CD4-positive, alpha-beta memory T cell (primary cell): ENCODE data around the gene ATXN7L2. TPM values are rescaled to one million over a fixed set of nuclear protein-coding genes. Genes with fewer than 3 reads are reported as not detected.

Experiments used
- CTCF ChIA-PET: fragments of 350-600 bp; sonication (Branson Sonifier 250); formaldehyde crosslinking; loops from one replicate; lab custom pipeline; 2021; ENCODE audit warnings: inconsistent platforms; ENCODE audit not compliant: partially characterized antibody; lab: Charles Lee
- POLR2A ChIA-PET: fragments of 350-600 bp; sonication (Branson Sonifier 250); formaldehyde crosslinking; loops from one replicate; lab custom pipeline; 2021; ENCODE audit not compliant: partially characterized antibody; lab: Charles Lee
- DNase-seq, 5 donors: peaks; one replicate each; pipeline versions ENCODE4 v3.0.0 to v3.0.0-alpha.2; 2020 to 2022; ENCODE audit warnings: mixed read lengths in 1 of 5
- H3K27ac ChIP-seq: one replicate; pipeline ENCODE4 v1.7.0; 2013; ENCODE audit warnings: low read depth, low read length
- H3K27me3 ChIP-seq: 2 replicates; pipeline ENCODE4 v1.7.0; 2013; ENCODE audit warnings: mild to moderate bottlenecking, low read length, moderate library complexity; ENCODE audit not compliant: insufficient read depth
- H3K36me3 ChIP-seq: 2 replicates; pipeline ENCODE4 v1.7.0; 2013; ENCODE audit warnings: mild to moderate bottlenecking, low read length, moderate library complexity; ENCODE audit not compliant: insufficient read depth
- H3K4me1 ChIP-seq: 2 replicates; pipeline ENCODE4 v1.7.0; 2013; ENCODE audit warnings: mild to moderate bottlenecking, low read length, moderate library complexity; ENCODE audit not compliant: insufficient read depth
- H3K4me3 ChIP-seq, 2 donors: one replicate each; pipeline ENCODE4 v1.7.0; 2013; ENCODE audit warnings: low read length in 2 of 2, mild to moderate bottlenecking in 1 of 2
- H3K9me3 ChIP-seq, 2 donors: one replicate each; pipeline ENCODE4 v1.7.0; 2013; ENCODE audit warnings: low read length in 2 of 2, control low read depth in 1 of 2; ENCODE audit not compliant: control insufficient read depth in 1 of 2
- H3K27ac Mint-ChIP-seq, 7 donors: one replicate each; pipeline ENCODE4 v1.8.0; 2020 to 2021; ENCODE audit warnings: mixed read lengths in 7 of 7, mild to moderate bottlenecking in 6 of 7, inconsistent platforms in 3 of 7, moderate library complexity in 3 of 7
- H3K27me3 Mint-ChIP-seq, 2 donors: one replicate each; pipeline ENCODE4 v1.8.0; 2020 to 2021; ENCODE audit warnings: mixed read lengths in 2 of 2
- H3K36me3 Mint-ChIP-seq, 2 donors: one replicate each; pipeline ENCODE4 v1.8.0; 2020 to 2021; ENCODE audit warnings: mixed read lengths in 2 of 2, inconsistent platforms in 1 of 2, mild to moderate bottlenecking in 1 of 2
- H3K4me1 Mint-ChIP-seq, 4 donors: one replicate each; pipeline ENCODE4 v1.8.0; 2020 to 2021; ENCODE audit warnings: mixed read lengths in 4 of 4, mild to moderate bottlenecking in 1 of 4
- H3K4me3 Mint-ChIP-seq, 8 donors: one replicate each; pipeline ENCODE4 v1.8.0; 2020 to 2021; ENCODE audit warnings: mixed read lengths in 8 of 8, mild to moderate bottlenecking in 7 of 8, moderate library complexity in 6 of 8, inconsistent platforms in 3 of 8
- H3K9me3 Mint-ChIP-seq, 8 donors: one replicate each; pipeline ENCODE4 v1.8.0; 2020 to 2021; ENCODE audit warnings: mixed read lengths in 8 of 8, mild to moderate bottlenecking in 5 of 8, inconsistent platforms in 3 of 8, moderate library complexity in 1 of 8
- intact Hi-C: fragments of 100-400 bp; cut with micrococcal nuclease; formaldehyde crosslinking; loops from one replicate; pipeline ENCODE4 v1.15.1; 2023
- polyA plus RNA-seq, 2 donors: library from polyadenylated mRNA; unstranded; fragments of 300-500 nt; fragmentation: Illumina TruSeq; gene quantifications; one replicate each; pipeline ENCODE4 v1.2.3, GENCODE V29; 2021
- total RNA-seq, 2 experiments: library from RNA; stranded (reverse); gene quantifications; one replicate each; pipeline ENCODE4 v1.2.3, GENCODE V29; 2021

ATXN7L2 gene
- total and polyA plus RNA-seq, 4 experiments from 2014 or later = 1.9 to 9.0 (median 7.1) TPM

GRCh38 chr1:109538827-109539555 lies 55.3 kb downstream of the ATXN7L2 start:
- no peaks in the 10 kb centered on the region for H3K9me3 ChIP-seq
- H3K4me3 Mint-ChIP-seq = no peak overlapping the region
- no peaks in the 10 kb centered on the region for H3K27me3 ChIP-seq
- intact Hi-C loops = no loop called here
- H3K4me3 ChIP-seq = no peak overlapping the region
- POLR2A ChIA-PET = interaction anchor here (2.0 kb wide), 1 partner anchor 10 kb away, joined by 7 read pairs; the partner anchor contains the start of gene GNAI3
- H3K27ac ChIP-seq = no peak overlapping the region
- H3K27me3 Mint-ChIP-seq = peaks cover 0 to 2% of the 10 kb centered on the region in 2 donors
- H3K36me3 Mint-ChIP-seq = no peaks in the 10 kb centered on the region
- H3K36me3 ChIP-seq = no peaks in the 10 kb centered on the region
- no peaks in the 10 kb centered on the region for H3K9me3 Mint-ChIP-seq
- no peak for DNase-seq
- H3K27ac Mint-ChIP-seq = peak overlapping the region in 1 of 7 donors; percentile 31
- CTCF ChIA-PET = interaction anchor here (1.4 to 21.4 kb wide), 3 partner anchors 9 to 94 kb away, joined by 4 to 1669 read pairs (median 314); partner anchors contain the start of genes AMIGO1, ATXN7L2 and CYB561D1
- H3K4me1 Mint-ChIP-seq = no peaks in the 10 kb centered on the region
- H3K4me1 ChIP-seq = no peaks in the 10 kb centered on the region

DNA sequence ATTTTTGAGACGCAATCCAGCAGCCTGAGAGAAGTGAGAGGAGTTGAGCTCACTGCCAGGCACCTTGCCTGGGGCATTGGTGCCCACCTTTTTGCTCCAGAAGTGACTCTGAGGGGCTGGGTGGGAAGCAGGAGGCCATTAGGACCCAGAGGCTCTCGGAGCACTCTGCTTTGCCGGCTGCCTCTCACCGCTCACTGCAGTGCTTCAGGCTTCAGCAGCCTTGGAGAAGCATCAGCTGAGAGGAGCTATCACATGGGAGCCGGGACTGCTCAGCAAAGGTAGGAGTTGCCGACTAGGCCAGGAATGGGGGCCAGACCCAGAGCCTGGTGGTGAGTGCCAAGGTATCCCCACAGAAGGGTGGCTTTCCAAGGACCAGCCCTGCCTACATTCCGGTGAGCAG lies 56.0 kb downstream of the ATXN7L2 start, which contains the start of gene GPR61:
GPR61 (plus strand) TSS at position 197 of the 400 bp plus-strand sequence. CDS start 3,151 bp downstream, outside the sequence.
- H3K27me3 Mint-ChIP-seq = peaks cover 0 to 2% of the 10 kb centered on the region in 2 donors

GRCh38 chr1:109541102-109541501 lies 57.4 kb downstream of the ATXN7L2 start:
- Histone ChIP-seq H3K27ac (no peak overlapping the region), H3K36me3 (no peaks in the 10 kb centered on the region), H3K4me3 (no peak overlapping the region), H3K27me3 (no peaks in the 10 kb centered on the region), H3K9me3 (no peaks in the 10 kb centered on the region), H3K4me1 (peaks cover 2% of the 10 kb centered on the region)
- CTCF ChIA-PET = interaction anchor here (0.9 to 21.4 kb wide), 7 partner anchors 9 to 489 kb away, joined by 3 to 1669 read pairs (median 7); partner anchors contain the start of genes AHCYL1, AMIGO1, ATXN7L2 and CYB561D1
- POLR2A ChIA-PET = interaction anchor here (2.0 kb wide), 1 partner anchor 7 kb away, joined by 7 read pairs; the partner anchor contains the start of gene GNAI3
- intact Hi-C loops = no loop called here
- H3K4me3 Mint-ChIP-seq = no peak overlapping the region
- no peaks in the 10 kb centered on the region for H3K36me3 Mint-ChIP-seq
- H3K4me1 Mint-ChIP-seq = peaks cover 0 to 1% (median 1%) of the 10 kb centered on the region in 4 donors
- H3K27me3 Mint-ChIP-seq = no peaks in the 10 kb centered on the region
- DNase-seq = no peak
- no peaks in the 10 kb centered on the region for H3K9me3 Mint-ChIP-seq
- no peak overlapping the region for H3K27ac Mint-ChIP-seq

More for the DNA sequence above, 56.0 kb downstream of the ATXN7L2 start, which contains the start of gene GPR61:
- DNase-seq = no peak
- Histone ChIP-seq H3K9me3 (no peaks in the 10 kb centered on the region), H3K27me3 (no peaks in the 10 kb centered on the region), H3K4me3 (no peak within 1 kb of the TSS), H3K4me1 (no peaks in the 10 kb centered on the region), H3K36me3 (no peaks in the 10 kb centered on the region), H3K27ac (no peak within 1 kb of the TSS)
- Mint-ChIP-seq H3K9me3 (no peaks in the 10 kb centered on the region), H3K4me3 (no peak within 1 kb of the TSS), H3K36me3 (no peaks in the 10 kb centered on the region), H3K4me1 (peaks cover 0 to 1% (median 0%) of the 10 kb centered on the region in 4 donors), H3K27ac (peak within 1 kb of the TSS in 2 of 7 donors; percentile 31 to 59)
- CTCF ChIA-PET = interaction anchor here (1.4 to 21.4 kb wide), 3 partner anchors 9 to 93 kb away, joined by 4 to 1669 read pairs (median 314); partner anchors contain the start of genes AMIGO1, ATXN7L2 and CYB561D1
- POLR2A ChIA-PET = interaction anchor here (1.1 to 2.0 kb wide), 2 partner anchors 9 to 42 kb away, joined by 3 to 7 read pairs; partner anchors contain the start of gene GNAI3
- intact Hi-C loops = no loop called here

Other genes starting within 250 kb of the ATXN7L2 start
- gene CELSR2, start 234.4 kb upstream of the ATXN7L2 start, total RNA-seq = 1 to 10 TPM; 2.6 to 3.1 TPM
- gene CELSR2, start 234.4 kb upstream of the ATXN7L2 start, polyA plus RNA-seq = under 1 TPM in 1 of 2 donors, not detected in 1; 0.52 TPM
- gene PSRC1, start 200.8 kb upstream of the ATXN7L2 start, total RNA-seq = under 1 TPM; 0.17 to 0.28 TPM
- under 1 TPM; 0.18 to 0.31 TPM for gene PSRC1, start 200.8 kb upstream of the ATXN7L2 start, polyA plus RNA-seq
- gene MYBPHL, start 176.9 kb upstream of the ATXN7L2 start, total RNA-seq = not detected
- not detected for gene MYBPHL, start 176.9 kb upstream of the ATXN7L2 start, polyA plus RNA-seq
- under 1 TPM; 0.69 to 0.93 TPM for gene SORT1, start 86.0 kb upstream of the ATXN7L2 start, total RNA-seq
- not detected for gene SORT1, start 86.0 kb upstream of the ATXN7L2 start, polyA plus RNA-seq
- 10 to 100 TPM; 87.7 to 90.2 TPM for gene PSMA5, start 57.5 kb upstream of the ATXN7L2 start, total RNA-seq
- gene PSMA5, start 57.5 kb upstream of the ATXN7L2 start, polyA plus RNA-seq = 100 to 1,000 TPM in 1 of 2 donors, 10 to 100 TPM in 1; 96.7 to 122 TPM
- not detected for gene SYPL2, start 17.4 kb upstream of the ATXN7L2 start, total RNA-seq
- gene SYPL2, start 17.4 kb upstream of the ATXN7L2 start, polyA plus RNA-seq = not detected
- 10 to 100 TPM; 40.7 to 41.6 TPM for gene CYB561D1, start 10.2 kb downstream of the ATXN7L2 start, total RNA-seq
- 10 to 100 TPM; 13.6 to 17.1 TPM for gene CYB561D1, start 10.2 kb downstream of the ATXN7L2 start, polyA plus RNA-seq
- gene AMIGO1, start 25.8 kb downstream of the ATXN7L2 start, total RNA-seq = 10 to 100 TPM; 28.1 to 29.3 TPM
- 10 to 100 TPM in 1 of 2 donors, 1 to 10 TPM in 1; 6.4 to 19.8 TPM for gene AMIGO1, start 25.8 kb downstream of the ATXN7L2 start, polyA plus RNA-seq
- under 1 TPM in 1 of 2 experiments, not detected in 1; 0.53 TPM for gene GPR61, start 56.0 kb downstream of the ATXN7L2 start, total RNA-seq
- under 1 TPM; 0.35 to 0.84 TPM for gene GPR61, start 56.0 kb downstream of the ATXN7L2 start, polyA plus RNA-seq
- gene GNAI3, start 64.7 kb downstream of the ATXN7L2 start, total RNA-seq = 1 to 10 TPM; 7.7 to 8.1 TPM
- gene GNAI3, start 64.7 kb downstream of the ATXN7L2 start, polyA plus RNA-seq = 10 to 100 TPM in 1 of 2 donors, 1 to 10 TPM in 1; 9.8 to 11.6 TPM
- not detected for gene GNAT2, start 135.7 kb downstream of the ATXN7L2 start, total RNA-seq
- gene GNAT2, start 135.7 kb downstream of the ATXN7L2 start, polyA plus RNA-seq = not detected
- 10 to 100 TPM; 87.0 to 96.1 TPM for gene AMPD2, start 135.9 kb downstream of the ATXN7L2 start, total RNA-seq
- 10 to 100 TPM; 43.8 to 56.2 TPM for gene AMPD2, start 135.9 kb downstream of the ATXN7L2 start, polyA plus RNA-seq
- gene GSTM4, start 172.2 kb downstream of the ATXN7L2 start, total RNA-seq = 10 to 100 TPM; 12.6 to 14.2 TPM
- gene GSTM4, start 172.2 kb downstream of the ATXN7L2 start, polyA plus RNA-seq = 10 to 100 TPM in 1 of 2 donors, 1 to 10 TPM in 1; 1.7 to 10.4 TPM
- 10 to 100 TPM; 30.9 to 31.4 TPM for gene GSTM2, start 184.2 kb downstream of the ATXN7L2 start, total RNA-seq
- 10 to 100 TPM; 11.8 to 14.0 TPM for gene GSTM2, start 184.2 kb downstream of the ATXN7L2 start, polyA plus RNA-seq
- gene GSTM1, start 203.9 kb downstream of the ATXN7L2 start, total RNA-seq = not detected
- gene GSTM1, start 203.9 kb downstream of the ATXN7L2 start, polyA plus RNA-seq = under 1 TPM in 1 of 2 donors, not detected in 1; 0.49 TPM
- gene GSTM5, start 228.3 kb downstream of the ATXN7L2 start, total RNA-seq = not detected
- not detected for gene GSTM5, start 228.3 kb downstream of the ATXN7L2 start, polyA plus RNA-seq